MM.1S (cell line): ENCODE results near the gene CC2D2A.

Experiments used
- DNase-seq: peaks from one replicate; pipeline ENCODE4 v3.0.0-alpha.2; 2015
- H2AFZ ChIP-seq: fragments of 300-600 bp; sonication (generic); 2 replicates; pipeline ENCODE4 v1.6.0; 2016; ENCODE audit warnings: antibody characterized with exemption, low read length
- H3F3A ChIP-seq: fragments of 300-600 bp; sonication (generic); 2 replicates; pipeline ENCODE4 v1.6.1; 2016; ENCODE audit warnings: mild to moderate bottlenecking, antibody characterized with exemption, low read length, moderate library complexity, mixed read lengths; ENCODE audit not compliant: insufficient read depth
- H3K27ac ChIP-seq: fragments of 300-600 bp; sonication (generic); 2 replicates; pipeline ENCODE4 v1.5.1; 2016; ENCODE audit warnings: mild to moderate bottlenecking, low read length
- H3K27me3 ChIP-seq: fragments of 300-600 bp; sonication (generic); replicated peaks from 2 replicates; pipeline ENCODE4 v1.6.0; 2016; ENCODE audit warnings: low read length; ENCODE audit not compliant: insufficient read depth
- H3K36me3 ChIP-seq: fragments of 300-600 bp; sonication (generic); replicated peaks from 2 replicates; pipeline ENCODE4 v1.6.1; 2016; ENCODE audit warnings: mild to moderate bottlenecking, low read length, mixed read lengths; ENCODE audit not compliant: insufficient read depth
- H3K4me1 ChIP-seq: fragments of 300-600 bp; sonication (generic); 2 replicates; pipeline ENCODE4 v1.6.1; 2016; ENCODE audit warnings: low read length, mixed read lengths
- H3K4me2 ChIP-seq: fragments of 300-600 bp; sonication (generic); 2 replicates; pipeline ENCODE4 v1.6.0; 2016; ENCODE audit warnings: low read depth, low read length
- H3K4me3 ChIP-seq: fragments of 300-600 bp; sonication (generic); 2 replicates; pipeline ENCODE4 v1.5.1; 2016; ENCODE audit warnings: low read length, mixed read lengths
- H3K79me2 ChIP-seq: fragments of 300-600 bp; sonication (generic); 2 replicates; pipeline ENCODE4 v1.6.1; 2016; ENCODE audit warnings: mixed run types, low read length, mixed read lengths
- H3K9ac ChIP-seq: fragments of 300-600 bp; sonication (generic); 2 replicates; pipeline ENCODE4 v1.6.1; 2016; ENCODE audit warnings: low read length, mixed read lengths
- H3K9me2 ChIP-seq: fragments of 300-600 bp; sonication (generic); replicated peaks from 2 replicates; pipeline ENCODE4 v1.6.1; 2016; ENCODE audit warnings: mild to moderate bottlenecking, low read length, mixed read lengths; ENCODE audit not compliant: insufficient read depth
- H3K9me3 ChIP-seq: fragments of 300-600 bp; sonication (generic); replicated peaks from 2 replicates; pipeline ENCODE4 v1.6.1; 2016; ENCODE audit warnings: mild to moderate bottlenecking, low read length, mixed read lengths; ENCODE audit not compliant: insufficient read depth
- H4K20me1 ChIP-seq: fragments of 300-600 bp; sonication (generic); 2 replicates; pipeline ENCODE4 v1.6.1; 2016; ENCODE audit warnings: mild to moderate bottlenecking, low read length, moderate library complexity, mixed read lengths; ENCODE audit not compliant: insufficient read depth
- CTCF ChIP-seq: fragments of 300-600 bp; sonication (generic); IDR thresholded peaks from 2 replicates; pipeline ENCODE4 v1.5.1; 2016; ENCODE audit warnings: antibody characterized with exemption, low read length, mixed read lengths
- EZH2 ChIP-seq: fragments of 300-600 bp; sonication (generic); optimal IDR thresholded peaks from 2 replicates; pipeline ENCODE3; 2017; ENCODE audit warnings: low read depth, mild to moderate bottlenecking, antibody characterized with exemption, low read length, mixed read lengths
- EZH2phosphoT487 ChIP-seq: fragments of 300-600 bp; sonication (generic); IDR thresholded peaks from 2 replicates; pipeline ENCODE4 v1.6.1; 2018; ENCODE audit warnings: antibody characterized with exemption, low read length

The CC2D2A gene

DNA sequence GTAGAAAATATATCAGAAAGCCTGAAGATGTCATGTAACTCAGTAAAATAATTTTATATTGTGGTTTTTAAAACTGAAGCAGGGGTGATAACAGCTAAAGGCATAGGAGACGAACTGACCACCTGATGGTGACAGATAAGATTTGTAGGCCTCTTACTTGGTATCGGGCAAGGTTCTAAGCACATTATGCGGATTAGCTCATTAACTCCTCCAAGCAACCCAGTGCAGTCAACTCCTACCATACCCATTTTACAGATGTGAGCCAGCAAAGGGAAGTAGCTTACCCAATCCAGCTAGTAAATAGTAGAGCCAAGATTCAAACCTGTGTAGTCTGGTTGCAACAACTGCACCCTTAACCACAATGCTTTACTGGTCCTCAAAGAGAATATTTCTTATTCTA lies 62.1 kb downstream of the CC2D2A start:
- no peaks in the 10 kb centered on the region for H3K9me2 ChIP-seq
- H3K4me2 ChIP-seq, result no peak overlapping the region
- no peak overlapping the region for H3K9ac ChIP-seq
- no peaks in the 10 kb centered on the region for H4K20me1 ChIP-seq
- DNase-seq, result no peak
- H3K27ac ChIP-seq, result no peak overlapping the region
- no peaks in the 10 kb centered on the region for H3K79me2 ChIP-seq
- no peaks in the 10 kb centered on the region for H3K9me3 ChIP-seq
- H3F3A ChIP-seq, result no peaks in the 10 kb centered on the region
- no peaks in the 10 kb centered on the region for H3K36me3 ChIP-seq
- no peaks in the 10 kb centered on the region for H3K27me3 ChIP-seq
- H3K4me3 ChIP-seq, result no peak overlapping the region
- H3K4me1 ChIP-seq, result no peaks in the 10 kb centered on the region
- TF ChIP-seq EZH2phosphoT487 (no peak), EZH2 (no peak), CTCF (no peak)
- no peak overlapping the region for H2AFZ ChIP-seq

GRCh38 chr4:15533817-15534216 lies 64.1 kb downstream of the CC2D2A start:
- H3K27ac ChIP-seq, result no peak overlapping the region

DNA sequence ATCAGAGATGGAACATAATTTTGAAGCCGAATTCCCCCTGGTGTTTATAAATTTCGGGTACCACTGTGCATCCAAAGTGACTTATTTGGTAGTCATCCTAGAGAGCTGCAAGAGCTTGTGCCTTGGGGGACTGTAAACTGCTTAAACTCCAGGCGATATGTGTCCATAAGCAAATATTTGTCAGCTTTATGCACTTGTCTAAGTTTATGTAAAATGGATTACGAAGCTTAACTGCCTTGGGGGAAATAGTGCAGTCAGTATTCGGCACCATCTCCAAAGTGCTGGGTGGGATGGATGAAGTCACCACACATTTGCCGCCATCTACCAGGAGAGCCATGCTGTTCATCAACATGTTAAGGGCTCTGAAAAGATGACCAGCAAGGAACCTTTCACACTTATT lies 65.9 kb downstream of the CC2D2A start:
- no peak for DNase-seq
- H3K4me2 ChIP-seq, result no peak overlapping the region
- H3K36me3 ChIP-seq, result no peaks in the 10 kb centered on the region
- H2AFZ ChIP-seq, result no peak overlapping the region
- no peak overlapping the region for H3K27ac ChIP-seq
- no peak for TF ChIP-seq CTCF
- TF ChIP-seq EZH2phosphoT487, result no peak
- no peak for TF ChIP-seq EZH2
- no peaks in the 10 kb centered on the region for H3K9me3 ChIP-seq
- no peaks in the 10 kb centered on the region for H4K20me1 ChIP-seq
- H3K27me3 ChIP-seq, result no peaks in the 10 kb centered on the region
- H3K4me3 ChIP-seq, result no peak overlapping the region
- no peaks in the 10 kb centered on the region for H3K9me2 ChIP-seq
- no peaks in the 10 kb centered on the region for H3F3A ChIP-seq
- H3K4me1 ChIP-seq, result no peaks in the 10 kb centered on the region
- no peak overlapping the region for H3K9ac ChIP-seq
- no peaks in the 10 kb centered on the region for H3K79me2 ChIP-seq

More at GRCh38 chr4:15533817-15534216, 64.1 kb downstream of the CC2D2A start:
- no peaks in the 10 kb centered on the region for H3K27me3 ChIP-seq
- H3K9me3 ChIP-seq, result no peaks in the 10 kb centered on the region
- no peak overlapping the region for H3K9ac ChIP-seq
- no peaks in the 10 kb centered on the region for H3K9me2 ChIP-seq
- no peaks in the 10 kb centered on the region for H3K79me2 ChIP-seq
- H2AFZ ChIP-seq, result no peak overlapping the region
- H3K4me3 ChIP-seq, result no peak overlapping the region
- no peak for DNase-seq
- H3K4me2 ChIP-seq, result no peak overlapping the region
- no peaks in the 10 kb centered on the region for H3K4me1 ChIP-seq
- no peaks in the 10 kb centered on the region for H3F3A ChIP-seq
- no peaks in the 10 kb centered on the region for H3K36me3 ChIP-seq
- no peak for TF ChIP-seq CTCF
- TF ChIP-seq EZH2, result no peak
- TF ChIP-seq EZH2phosphoT487, result no peak
- no peaks in the 10 kb centered on the region for H4K20me1 ChIP-seq
